Measurements from ENCODE around the gene SIK2.

The SIK2 gene

GRCh38 chr11:111731821-111732220, 129.6 kb downstream of the SIK2 start:
- TF ChIP-seq CTCF (conservative IDR thresholded peaks at IDR 0.05; ENCODE audit: low read depth): no peak
- CTCF ChIA-PET: interaction anchor here (0.7 kb wide), 1 partner anchor 51 kb away, joined by 3 read pairs; no protein-coding TSS in a partner anchor
- H3K27ac ChIP-seq: peak overlapping the region; percentile 44; the same call in 1 of the 2 replicates
- no peak for DNase-seq (ENCODE audit: low spot score)
- POLR2A ChIA-PET (ENCODE audit: low non-redundant PET): no interaction called here

GRCh38 chr11:111733016-111733415, 130.8 kb downstream of the SIK2 start:
- DNase-seq (ENCODE audit: low spot score): no peak
- no peak for TF ChIP-seq CTCF (conservative IDR thresholded peaks at IDR 0.05; ENCODE audit: low read depth)
- H3K27ac ChIP-seq: peak overlapping the region; percentile 87
- ChIA-PET POLR2A (ENCODE audit: low non-redundant PET) (no interaction called here), CTCF (no interaction called here)

- TF ChIP-seq CTCF (conservative IDR thresholded peaks at IDR 0.05; ENCODE audit: low read depth): no peak
- POLR2A ChIA-PET (ENCODE audit: low non-redundant PET): no interaction called here
- H3K27ac ChIP-seq: peak overlapping the region; percentile 87
- no peak for DNase-seq (ENCODE audit: low spot score)
- CTCF ChIA-PET: no interaction called here
Measured at GRCh38 chr11:111733611-111734088, 131.4 kb downstream of the SIK2 start.

GRCh38 chr11:111734101-111734953, 132.1 kb downstream of the SIK2 start:
- TF ChIP-seq CTCF (conservative IDR thresholded peaks at IDR 0.05; ENCODE audit: low read depth): no peak
- H3K27ac ChIP-seq: peak overlapping the region; percentile 87
- DNase-seq (ENCODE audit: low spot score): no peak
- ChIA-PET POLR2A (ENCODE audit: low non-redundant PET) (no interaction called here), CTCF (interaction anchor here (0.6 kb wide), 1 partner anchor 166 kb away, joined by 4 read pairs; no protein-coding TSS in a partner anchor)

- no peak for TF ChIP-seq CTCF (conservative IDR thresholded peaks at IDR 0.05; ENCODE audit: low read depth)
- ChIA-PET POLR2A (ENCODE audit: low non-redundant PET) (no interaction called here), CTCF (interaction anchor here (0.6 kb wide), 1 partner anchor 166 kb away, joined by 4 read pairs; no protein-coding TSS in a partner anchor)
- peak overlapping the region; percentile 87 for H3K27ac ChIP-seq
- no peak for DNase-seq (ENCODE audit: low spot score)
Measured at GRCh38 chr11:111734954-111735261, 132.7 kb downstream of the SIK2 start.

- POLR2A ChIA-PET (ENCODE audit: low non-redundant PET): no interaction called here
- peak overlapping the region; percentile 87 for H3K27ac ChIP-seq
- peak; percentile 93 for DNase-seq (ENCODE audit: low spot score)
- CTCF ChIA-PET: no interaction called here
- TF ChIP-seq CTCF (conservative IDR thresholded peaks at IDR 0.05; ENCODE audit: low read depth): no peak
Measured at GRCh38 chr11:111735262-111736116, 133.2 kb downstream of the SIK2 start.
